GM12892 (cell line): Measurements from ENCODE around the gene ABI3BP.

Experiments
- POLR2A ChIP-seq: IDR thresholded peaks from 2 replicates; pipeline ENCODE4 v1.6.1; 2011; ENCODE audit warnings: low read depth, low read length, control low read depth
- POLR2AphosphoS5 ChIP-seq: IDR thresholded peaks from 2 replicates; pipeline ENCODE4 v1.6.1; 2011; ENCODE audit warnings: low read depth, low read length, control low read depth
- TAF1 ChIP-seq: IDR thresholded peaks from 2 replicates; pipeline ENCODE4 v1.6.1; 2011; ENCODE audit warnings: low read depth, mild to moderate bottlenecking, control low read depth, low read length, borderline replicate concordance

- TF ChIP-seq POLR2A (no peak), POLR2AphosphoS5 (no peak), TAF1 (no peak)
Measured at GRCh38 chr3:101026881-101027280, 33.7 kb upstream of the ABI3BP start.
